Measurements from ENCODE around the gene NTM.

The NTM gene

GRCh38 chr11:131665344-131665968 lies 295.0 kb downstream of the NTM start:
- no peak overlapping the region for H3K4me3 ChIP-seq
- H3K9ac ChIP-seq (ENCODE audit: insufficient read length) = no peak overlapping the region
- TF ChIP-seq POLR2AphosphoS5 (IDR thresholded peaks at IDR 0.05; ENCODE audit: borderline replicate concordance, low read depth, low read length) (no peak), FOXP2 (optimal IDR thresholded peaks at IDR 0.05; ENCODE audit: control extremely low read depth, extremely low read length, insufficient read depth) (no peak), EZH2 (IDR thresholded peaks at IDR 0.05) (no peak)
- no peaks in the 10 kb centered on the region for H3K9me3 ChIP-seq (ENCODE audit: low read depth, low read length)
- H3K27ac ChIP-seq = no peak overlapping the region
- no peak for DNase-seq (ENCODE audit: low read depth, low spot score)
- no peaks in the 10 kb centered on the region for H3K36me3 ChIP-seq (ENCODE audit: insufficient read depth, low read length)

DNA sequence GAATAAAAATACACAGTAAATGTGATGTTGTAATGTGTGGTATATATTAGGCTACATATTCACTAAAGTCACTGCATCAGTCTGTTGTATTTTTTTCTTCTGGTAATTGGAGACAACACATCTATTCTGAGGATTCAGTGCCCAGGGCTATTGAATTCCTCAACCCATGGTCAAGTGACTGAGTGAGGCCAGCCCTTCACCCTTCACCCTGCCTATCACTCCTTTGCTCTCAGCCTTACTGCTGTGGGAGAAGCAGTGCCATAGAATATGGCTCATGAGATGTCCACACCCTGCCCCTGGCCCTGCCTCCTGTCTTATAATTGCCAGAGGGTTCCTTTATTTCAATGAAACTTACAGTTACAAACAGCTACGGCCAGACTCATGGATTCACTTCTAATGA lies 295.6 kb downstream of the NTM start:
- no peaks in the 10 kb centered on the region for H3K36me3 ChIP-seq (ENCODE audit: insufficient read depth, low read length)
- TF ChIP-seq FOXP2 (optimal IDR thresholded peaks at IDR 0.05; ENCODE audit: control extremely low read depth, extremely low read length, insufficient read depth) (no peak), POLR2AphosphoS5 (IDR thresholded peaks at IDR 0.05; ENCODE audit: borderline replicate concordance, low read depth, low read length) (no peak), EZH2 (IDR thresholded peaks at IDR 0.05) (no peak)
- no peak for DNase-seq (ENCODE audit: low read depth, low spot score)

DNA sequence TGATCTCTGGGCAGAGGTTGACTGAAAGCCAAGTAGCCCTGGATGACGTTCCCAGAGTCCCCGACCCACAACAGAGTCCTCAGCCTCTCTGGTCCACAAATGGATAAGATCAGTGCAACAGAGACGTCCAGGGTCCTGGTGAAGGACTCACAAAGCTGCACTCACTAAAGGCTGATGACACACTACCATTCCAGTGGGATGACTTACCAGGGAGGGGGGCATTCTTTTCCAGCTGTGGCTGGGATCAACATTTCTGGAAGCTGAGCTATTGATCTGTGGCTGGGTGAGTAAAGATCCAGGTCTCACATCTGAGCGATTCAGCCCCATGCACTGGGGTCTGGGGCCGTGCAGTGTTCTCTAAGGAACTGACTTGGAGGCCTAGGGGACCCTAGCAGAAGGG lies 296.2 kb downstream of the NTM start:
- Histone ChIP-seq H3K9me3 (ENCODE audit: low read depth, low read length) (no peaks in the 10 kb centered on the region), H3K27ac (no peak overlapping the region), H3K9ac (ENCODE audit: insufficient read length) (no peak overlapping the region), H3K4me3 (no peak overlapping the region), H3K36me3 (ENCODE audit: insufficient read depth, low read length) (no peaks in the 10 kb centered on the region)
- no peak for DNase-seq (ENCODE audit: low read depth, low spot score)
- TF ChIP-seq FOXP2 (optimal IDR thresholded peaks at IDR 0.05; ENCODE audit: control extremely low read depth, extremely low read length, insufficient read depth) (no peak), POLR2AphosphoS5 (IDR thresholded peaks at IDR 0.05; ENCODE audit: borderline replicate concordance, low read depth, low read length) (no peak), EZH2 (IDR thresholded peaks at IDR 0.05) (no peak)

More for the DNA sequence above, 295.6 kb downstream of the NTM start:
- Histone ChIP-seq H3K9ac (ENCODE audit: insufficient read length) (no peak overlapping the region), H3K27ac (no peak overlapping the region), H3K4me3 (no peak overlapping the region), H3K9me3 (ENCODE audit: low read depth, low read length) (no peaks in the 10 kb centered on the region)

DNA sequence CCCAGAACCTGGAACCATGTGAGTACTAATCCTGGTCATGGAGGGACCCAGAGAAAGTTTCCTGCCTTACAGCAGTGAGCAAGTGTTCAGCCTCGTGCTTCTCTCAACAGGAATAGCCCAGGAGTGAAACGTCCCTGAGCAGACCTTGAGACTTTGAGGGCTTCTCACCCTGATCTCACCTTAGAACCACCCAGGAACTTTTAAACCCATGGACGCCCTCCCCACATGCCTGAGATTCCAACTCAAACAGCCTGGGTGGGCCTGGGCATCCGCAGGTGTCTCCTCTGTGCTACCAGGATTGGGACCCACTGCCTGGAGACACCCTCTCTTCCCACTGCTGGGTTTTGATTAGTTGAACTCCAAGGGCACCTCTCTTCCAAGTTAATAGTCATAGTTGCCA lies 297.2 kb downstream of the NTM start:
- no peak for TF ChIP-seq POLR2AphosphoS5 (IDR thresholded peaks at IDR 0.05; ENCODE audit: borderline replicate concordance, low read depth, low read length)
- no peak for TF ChIP-seq FOXP2 (optimal IDR thresholded peaks at IDR 0.05; ENCODE audit: control extremely low read depth, extremely low read length, insufficient read depth)
- no peak for TF ChIP-seq EZH2 (IDR thresholded peaks at IDR 0.05)
- Histone ChIP-seq H3K4me3 (no peak overlapping the region), H3K27ac (no peak overlapping the region), H3K36me3 (ENCODE audit: insufficient read depth, low read length) (no peaks in the 10 kb centered on the region), H3K9me3 (ENCODE audit: low read depth, low read length) (no peaks in the 10 kb centered on the region), H3K9ac (ENCODE audit: insufficient read length) (no peak overlapping the region)
- DNase-seq (ENCODE audit: low read depth, low spot score) = no peak

DNA sequence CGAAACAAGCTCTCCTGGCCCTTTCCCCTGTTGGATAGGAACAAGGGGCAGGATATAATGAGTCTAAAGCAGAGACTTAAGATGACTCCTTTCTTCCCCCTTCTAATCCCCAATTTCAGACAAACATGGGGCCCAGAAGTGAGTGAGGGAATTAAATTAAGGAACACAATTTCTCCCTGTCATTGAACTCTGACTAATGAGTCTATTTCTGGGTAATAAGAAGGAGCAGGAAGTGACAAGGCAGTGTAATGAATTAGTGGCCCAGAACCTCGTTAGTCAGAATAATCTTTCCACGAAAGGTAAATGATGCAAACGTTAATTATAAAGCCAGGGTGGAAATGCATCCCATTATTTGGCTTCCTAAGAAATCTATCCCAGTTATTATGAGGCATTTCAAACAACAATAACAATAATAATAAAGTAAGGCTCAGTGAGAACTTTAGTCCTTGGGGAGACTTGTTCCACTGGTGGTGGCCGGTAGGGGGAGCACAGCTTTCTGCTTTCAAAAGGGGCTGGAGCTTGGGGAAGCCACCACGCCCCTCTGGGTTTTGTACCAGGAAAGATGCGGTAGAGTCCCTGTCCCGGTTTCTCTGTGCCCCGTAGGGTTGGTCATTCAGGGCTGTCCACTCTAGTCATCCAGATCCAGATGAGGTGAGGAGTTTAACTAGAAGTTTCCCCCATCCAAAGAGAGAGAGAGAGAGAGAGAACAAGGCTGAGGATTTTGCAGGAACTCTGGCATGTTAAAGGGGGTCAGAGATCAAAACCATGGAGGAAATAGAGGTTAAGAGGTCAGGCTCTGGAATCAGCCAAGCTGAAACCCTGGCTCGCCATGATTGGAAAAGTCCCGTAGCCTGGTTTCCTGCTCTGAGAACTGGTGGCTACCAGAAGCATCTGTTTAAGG lies 298.3 kb downstream of the NTM start:
- no peak for DNase-seq (ENCODE audit: low read depth, low spot score)
- H3K9ac ChIP-seq (ENCODE audit: insufficient read length) = no peak overlapping the region
- no peak overlapping the region for H3K27ac ChIP-seq
- no peaks in the 10 kb centered on the region for H3K9me3 ChIP-seq (ENCODE audit: low read depth, low read length)
- no peak overlapping the region for H3K4me3 ChIP-seq
- H3K36me3 ChIP-seq (ENCODE audit: insufficient read depth, low read length) = no peaks in the 10 kb centered on the region
- TF ChIP-seq FOXP2 (optimal IDR thresholded peaks at IDR 0.05; ENCODE audit: control extremely low read depth, extremely low read length, insufficient read depth) = no peak

GRCh38 chr11:131669401-131669780 lies 299.0 kb downstream of the NTM start:
- no peak overlapping the region for H3K4me3 ChIP-seq
- H3K36me3 ChIP-seq (ENCODE audit: insufficient read depth, low read length) = no peaks in the 10 kb centered on the region
- no peak overlapping the region for H3K9ac ChIP-seq (ENCODE audit: insufficient read length)
- TF ChIP-seq POLR2AphosphoS5 (IDR thresholded peaks at IDR 0.05; ENCODE audit: borderline replicate concordance, low read depth, low read length) (no peak), FOXP2 (optimal IDR thresholded peaks at IDR 0.05; ENCODE audit: control extremely low read depth, extremely low read length, insufficient read depth) (no peak), EZH2 (IDR thresholded peaks at IDR 0.05) (no peak)
- H3K27ac ChIP-seq = no peak overlapping the region
- no peaks in the 10 kb centered on the region for H3K9me3 ChIP-seq (ENCODE audit: low read depth, low read length)
- no peak for DNase-seq (ENCODE audit: low read depth, low spot score)

GRCh38 chr11:131670876-131671275 lies 300.5 kb downstream of the NTM start:
- DNase-seq (ENCODE audit: low read depth, low spot score) = no peak
- no peak overlapping the region for H3K9ac ChIP-seq (ENCODE audit: insufficient read length)
- H3K9me3 ChIP-seq (ENCODE audit: low read depth, low read length) = no peaks in the 10 kb centered on the region
- no peak overlapping the region for H3K27ac ChIP-seq
- TF ChIP-seq POLR2AphosphoS5 (IDR thresholded peaks at IDR 0.05; ENCODE audit: borderline replicate concordance, low read depth, low read length) (no peak), EZH2 (IDR thresholded peaks at IDR 0.05) (no peak), FOXP2 (optimal IDR thresholded peaks at IDR 0.05; ENCODE audit: control extremely low read depth, extremely low read length, insufficient read depth) (no peak)
- no peaks in the 10 kb centered on the region for H3K36me3 ChIP-seq (ENCODE audit: insufficient read depth, low read length)
- no peak overlapping the region for H3K4me3 ChIP-seq

GRCh38 chr11:131671320-131671719 lies 300.9 kb downstream of the NTM start:
- no peak for DNase-seq (ENCODE audit: low read depth, low spot score)
- H3K9ac ChIP-seq (ENCODE audit: insufficient read length) = no peak overlapping the region
- no peaks in the 10 kb centered on the region for H3K36me3 ChIP-seq (ENCODE audit: insufficient read depth, low read length)
- H3K4me3 ChIP-seq = no peak overlapping the region
- no peaks in the 10 kb centered on the region for H3K9me3 ChIP-seq (ENCODE audit: low read depth, low read length)
- TF ChIP-seq EZH2 (IDR thresholded peaks at IDR 0.05) = no peak
- no peak for TF ChIP-seq FOXP2 (optimal IDR thresholded peaks at IDR 0.05; ENCODE audit: control extremely low read depth, extremely low read length, insufficient read depth)
- TF ChIP-seq POLR2AphosphoS5 (IDR thresholded peaks at IDR 0.05; ENCODE audit: borderline replicate concordance, low read depth, low read length) = no peak
- no peak overlapping the region for H3K27ac ChIP-seq
